ENCODE measurements around the gene APBA1. TPM values are rescaled to one million over a fixed set of nuclear protein-coding genes. Genes with fewer than 3 reads are reported as not detected.

The APBA1 gene
- total RNA-seq, 1 donor from 2014 or later = under 0.01 TPM

DNA sequence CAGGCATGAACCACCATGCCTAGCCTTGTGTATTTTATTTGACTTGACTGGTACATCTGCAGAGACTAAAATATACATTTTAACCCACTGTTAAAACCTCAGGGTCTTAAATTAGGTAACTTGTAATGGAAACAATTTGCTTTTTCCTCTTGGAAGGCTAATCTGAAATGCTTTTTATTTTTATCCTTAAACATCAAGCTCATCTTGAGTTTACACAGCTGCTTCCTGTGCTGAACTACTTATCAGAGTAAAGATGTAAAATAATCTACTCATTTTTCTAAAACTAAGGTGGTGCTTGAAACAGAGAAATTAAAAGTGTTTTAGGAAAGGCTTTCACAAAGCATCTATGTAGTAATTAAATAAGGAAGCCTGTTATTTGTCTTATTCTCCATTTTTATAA, 203.0 kb downstream of the APBA1 start:
- no peak for DNase-seq (ENCODE audit: low read depth)
- Histone ChIP-seq H3K36me3 (ENCODE audit: control insufficient read depth, insufficient read depth, low read length) (no peaks in the 10 kb centered on the region), H3K27me3 (ENCODE audit: control insufficient read depth, insufficient read depth, low read length) (no peaks in the 10 kb centered on the region), H3K4me3 (ENCODE audit: low read depth, low read length) (no peak overlapping the region)
- TF ChIP-seq, protein P1, sequence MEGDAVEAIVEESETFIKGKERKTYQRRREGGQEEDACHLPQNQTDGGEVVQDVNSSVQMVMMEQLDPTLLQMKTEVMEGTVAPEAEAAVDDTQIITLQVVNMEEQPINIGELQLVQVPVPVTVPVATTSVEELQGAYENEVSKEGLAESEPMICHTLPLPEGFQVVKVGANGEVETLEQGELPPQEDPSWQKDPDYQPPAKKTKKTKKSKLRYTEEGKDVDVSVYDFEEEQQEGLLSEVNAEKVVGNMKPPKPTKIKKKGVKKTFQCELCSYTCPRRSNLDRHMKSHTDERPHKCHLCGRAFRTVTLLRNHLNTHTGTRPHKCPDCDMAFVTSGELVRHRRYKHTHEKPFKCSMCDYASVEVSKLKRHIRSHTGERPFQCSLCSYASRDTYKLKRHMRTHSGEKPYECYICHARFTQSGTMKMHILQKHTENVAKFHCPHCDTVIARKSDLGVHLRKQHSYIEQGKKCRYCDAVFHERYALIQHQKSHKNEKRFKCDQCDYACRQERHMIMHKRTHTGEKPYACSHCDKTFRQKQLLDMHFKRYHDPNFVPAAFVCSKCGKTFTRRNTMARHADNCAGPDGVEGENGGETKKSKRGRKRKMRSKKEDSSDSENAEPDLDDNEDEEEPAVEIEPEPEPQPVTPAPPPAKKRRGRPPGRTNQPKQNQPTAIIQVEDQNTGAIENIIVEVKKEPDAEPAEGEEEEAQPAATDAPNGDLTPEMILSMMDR (IDR thresholded peaks at IDR 0.05; ENCODE audit: insufficient read depth, low read length, severe bottlenecking) = no peak
- FAIRE-seq = no peak

DNA sequence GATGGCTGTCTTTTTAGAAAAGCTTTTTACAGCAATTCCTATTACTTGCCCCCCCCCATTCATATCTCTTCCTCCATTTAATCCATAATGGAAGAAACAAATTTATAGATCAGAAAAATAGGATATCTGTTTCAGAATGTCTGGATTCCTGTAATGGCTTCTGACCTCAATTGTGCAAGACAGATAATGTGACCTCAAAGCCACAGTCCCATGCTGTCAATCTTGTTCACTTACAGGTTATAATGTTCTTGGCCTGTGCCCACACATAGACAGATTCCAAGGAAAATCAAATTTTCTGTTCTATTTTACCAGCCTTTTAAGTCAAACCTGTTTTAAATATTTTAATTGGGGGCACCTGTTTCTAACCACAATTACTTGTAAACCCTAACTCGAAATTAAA, 203.8 kb downstream of the APBA1 start:
- Histone ChIP-seq H3K27me3 (ENCODE audit: control insufficient read depth, insufficient read depth, low read length) (no peaks in the 10 kb centered on the region), H3K36me3 (ENCODE audit: control insufficient read depth, insufficient read depth, low read length) (no peaks in the 10 kb centered on the region), H3K4me3 (ENCODE audit: low read depth, low read length) (no peak overlapping the region)
- DNase-seq (ENCODE audit: low read depth) (no peak), FAIRE-seq (no peak)
- TF ChIP-seq, protein P1 (IDR thresholded peaks at IDR 0.05; ENCODE audit: insufficient read depth, low read length, severe bottlenecking) = no peak

DNA sequence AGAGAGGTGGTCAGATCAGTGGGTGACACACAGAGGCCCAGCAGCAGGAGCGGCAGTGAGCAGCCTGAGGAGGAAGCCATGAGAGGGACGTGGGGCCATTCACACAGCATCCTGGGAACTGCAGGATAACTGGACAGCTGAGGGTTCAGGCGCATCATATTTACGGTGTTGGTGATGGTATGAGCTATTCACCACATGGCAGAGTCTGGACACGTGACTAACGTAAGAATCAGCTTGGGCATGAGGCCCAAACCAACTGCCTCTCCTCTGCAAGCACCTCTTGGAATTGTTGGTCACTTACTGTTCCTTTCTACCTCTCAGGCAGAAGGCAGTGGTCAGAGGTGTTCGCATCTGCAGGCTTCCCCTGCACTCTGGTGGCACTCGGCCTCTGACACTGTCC, 206.0 kb downstream of the APBA1 start:
- no peaks in the 10 kb centered on the region for H3K36me3 ChIP-seq (ENCODE audit: control insufficient read depth, insufficient read depth, low read length)
- TF ChIP-seq, protein P1 (IDR thresholded peaks at IDR 0.05; ENCODE audit: insufficient read depth, low read length, severe bottlenecking) = no peak
- peak; percentile 90 for FAIRE-seq
- H3K4me3 ChIP-seq (ENCODE audit: low read depth, low read length) = no peak overlapping the region
- DNase-seq (ENCODE audit: low read depth) = peak; percentile 35
- no peaks in the 10 kb centered on the region for H3K27me3 ChIP-seq (ENCODE audit: control insufficient read depth, insufficient read depth, low read length)

DNA sequence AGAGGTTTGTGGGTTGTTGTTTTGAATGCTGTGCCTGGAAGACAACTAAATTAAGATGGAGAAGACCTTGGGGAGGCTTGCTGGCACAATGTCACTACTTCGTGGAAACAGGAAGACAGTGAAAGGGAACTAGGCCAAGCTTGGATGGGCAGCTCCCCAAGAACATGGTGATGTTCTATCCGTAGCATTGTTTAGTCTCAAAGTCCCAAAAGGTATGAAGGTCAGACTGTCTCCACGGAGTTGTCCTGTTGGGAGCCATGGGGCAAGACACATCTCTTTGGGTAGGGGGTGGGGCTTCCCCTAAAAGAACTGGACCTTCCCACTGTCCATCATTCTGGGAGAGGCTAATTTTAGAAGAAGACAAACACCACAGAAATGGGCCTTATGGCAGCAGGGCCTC, 206.7 kb downstream of the APBA1 start:
- TF ChIP-seq, protein P1 (IDR thresholded peaks at IDR 0.05; ENCODE audit: insufficient read depth, low read length, severe bottlenecking) = no peak
- Histone ChIP-seq H3K4me3 (ENCODE audit: low read depth, low read length) (no peak overlapping the region), H3K27me3 (ENCODE audit: control insufficient read depth, insufficient read depth, low read length) (no peaks in the 10 kb centered on the region), H3K36me3 (ENCODE audit: control insufficient read depth, insufficient read depth, low read length) (no peaks in the 10 kb centered on the region)
- peak; percentile 28 for FAIRE-seq
- DNase-seq (ENCODE audit: low read depth) = no peak

DNA sequence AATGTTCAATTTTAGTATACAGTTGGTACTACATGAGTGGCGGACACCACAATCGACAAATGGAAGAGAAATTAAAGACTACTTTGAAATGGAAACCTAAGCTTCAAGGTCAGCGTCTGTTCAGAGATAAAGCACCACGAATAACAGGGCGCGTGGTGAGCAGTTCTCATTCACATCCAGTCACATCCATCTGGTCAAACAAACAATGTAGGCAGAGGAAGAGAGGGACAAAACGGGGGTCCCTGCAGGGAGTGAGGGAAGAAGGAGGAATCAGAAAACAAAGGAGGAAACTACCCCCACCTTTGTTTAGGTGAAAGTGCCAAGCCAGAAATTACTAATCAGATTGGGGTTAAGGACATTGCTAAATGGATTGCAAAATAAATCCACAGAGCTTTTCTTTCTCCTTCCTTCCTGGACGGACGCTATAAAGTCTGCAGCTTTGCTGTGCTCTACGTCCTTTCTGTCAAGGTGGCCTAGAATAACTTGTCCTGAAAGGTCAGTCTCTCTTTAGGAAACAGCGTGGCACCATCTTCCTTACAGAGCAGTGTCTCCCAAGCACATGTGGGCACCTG, 208.6 kb downstream of the APBA1 start:
- TF ChIP-seq, protein P1 (IDR thresholded peaks at IDR 0.05; ENCODE audit: insufficient read depth, low read length, severe bottlenecking) = no peak
- Histone ChIP-seq H3K36me3 (ENCODE audit: control insufficient read depth, insufficient read depth, low read length) (no peaks in the 10 kb centered on the region), H3K27me3 (ENCODE audit: control insufficient read depth, insufficient read depth, low read length) (no peaks in the 10 kb centered on the region), H3K4me3 (ENCODE audit: low read depth, low read length) (no peak overlapping the region)
- no peak for FAIRE-seq
- DNase-seq (ENCODE audit: low read depth) = no peak

DNA sequence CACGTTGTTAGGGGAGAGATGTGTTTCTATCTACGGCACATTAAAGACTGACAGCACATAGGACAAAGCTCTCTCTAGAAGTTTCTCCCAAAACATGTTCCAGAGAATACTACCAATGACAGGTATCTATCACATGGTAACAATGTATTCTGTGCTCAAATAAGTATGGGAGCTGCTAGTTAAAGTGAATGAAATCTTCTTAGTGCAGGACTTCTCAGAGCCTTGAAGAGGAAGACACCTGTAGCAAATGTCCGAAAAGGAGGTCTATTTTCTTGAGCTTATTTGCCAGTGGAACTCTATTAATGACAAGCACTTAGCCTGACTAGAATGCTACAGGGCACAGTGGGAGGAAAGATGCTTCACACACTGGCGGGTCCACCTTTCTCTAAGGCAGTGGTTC, 209.8 kb downstream of the APBA1 start:
- no peak for FAIRE-seq
- TF ChIP-seq, protein P1 (IDR thresholded peaks at IDR 0.05; ENCODE audit: insufficient read depth, low read length, severe bottlenecking) = no peak
- Histone ChIP-seq H3K27me3 (ENCODE audit: control insufficient read depth, insufficient read depth, low read length) (no peaks in the 10 kb centered on the region), H3K36me3 (ENCODE audit: control insufficient read depth, insufficient read depth, low read length) (no peaks in the 10 kb centered on the region), H3K4me3 (ENCODE audit: low read depth, low read length) (no peak overlapping the region)
- DNase-seq (ENCODE audit: low read depth) = no peak

Measured in bronchial epithelial cell (primary cell).